ENCODE results near the gene UBE2C. TPM values are rescaled to one million over a fixed set of nuclear protein-coding genes. Genes with fewer than 3 reads are reported as not detected.

The UBE2C gene
- polyA plus RNA-seq, 3 donors, result 0.15 to 0.58 TPM; not detected in 1

DNA sequence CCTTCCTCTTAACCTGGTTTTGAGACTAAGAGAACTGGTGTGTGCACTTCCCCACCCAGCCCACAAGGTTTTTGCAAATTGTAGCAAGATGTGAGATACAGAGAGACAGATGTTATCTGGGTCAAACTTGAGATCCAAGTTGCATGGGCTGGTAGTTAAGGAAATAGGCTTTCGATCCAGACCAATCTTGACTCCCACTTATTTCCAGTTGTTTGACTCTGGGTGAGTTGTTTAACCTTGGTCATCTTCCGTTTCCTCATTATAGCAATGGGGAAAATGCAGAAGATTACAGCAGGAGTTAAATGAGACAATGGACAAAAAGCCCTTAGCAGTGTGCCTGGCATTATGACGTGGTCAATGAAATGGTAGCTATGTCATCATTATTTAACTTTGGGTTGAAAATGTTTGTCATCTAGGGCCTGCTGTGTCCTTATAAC lies 22.9 kb downstream of the UBE2C start:
- Mint-ChIP-seq H3K9me3 (peaks cover 0 to 1% (median 0%) of the 10 kb centered on the region in 7 donors), H3K4me1 (peaks cover 53% of the 10 kb centered on the region), H3K36me3 (peaks cover 17 to 47% of the 10 kb centered on the region in 2 donors), H3K27ac (peak overlapping the region in 6 of 7 donors; percentile 21 to 85 (median 43)), H3K27me3 (ENCODE audit: low read depth in 3 of 3) (no peaks in the 10 kb centered on the region), H3K4me3 (peak overlapping the region in 1 of 2 donors; percentile 88)
- peaks cover 49 to 58% of the 10 kb centered on the region in 2 donors for H3K4me1 ChIP-seq (ENCODE audit: control insufficient read depth in 1 of 2, insufficient read depth in 2 of 2, low read length in 2 of 2)
- peak overlapping the region in 1 of 2 donors; percentile 82 for H3K27ac ChIP-seq (ENCODE audit: low read depth in 1 of 2, low read length in 2 of 2)
- H3K36me3 ChIP-seq (replicated peaks in 1 of 2; ENCODE audit: control insufficient read depth in 1 of 2, insufficient read depth in 2 of 2, low read length in 2 of 2), result peaks cover 6 to 32% of the 10 kb centered on the region in 2 donors
- H3K4me2 ChIP-seq (replicated peaks; ENCODE audit: extremely low read depth, low read length, poor library complexity, severe bottlenecking), result peak overlapping the region; percentile 92
- 90% methylated on average over 1 of the region's 3 CpGs for WGBS (ENCODE audit: insufficient coverage)
- peaks cover 14% of the 10 kb centered on the region for H3K79me2 ChIP-seq (ENCODE audit: insufficient read depth, low read length)
- no peak overlapping the region for H3K9ac ChIP-seq (ENCODE audit: insufficient read depth, low read length, poor library complexity, severe bottlenecking)
- H4K20me1 ChIP-seq (ENCODE audit: insufficient read depth, low read length), result peaks cover 3% of the 10 kb centered on the region
- TF ChIP-seq, protein P1, sequence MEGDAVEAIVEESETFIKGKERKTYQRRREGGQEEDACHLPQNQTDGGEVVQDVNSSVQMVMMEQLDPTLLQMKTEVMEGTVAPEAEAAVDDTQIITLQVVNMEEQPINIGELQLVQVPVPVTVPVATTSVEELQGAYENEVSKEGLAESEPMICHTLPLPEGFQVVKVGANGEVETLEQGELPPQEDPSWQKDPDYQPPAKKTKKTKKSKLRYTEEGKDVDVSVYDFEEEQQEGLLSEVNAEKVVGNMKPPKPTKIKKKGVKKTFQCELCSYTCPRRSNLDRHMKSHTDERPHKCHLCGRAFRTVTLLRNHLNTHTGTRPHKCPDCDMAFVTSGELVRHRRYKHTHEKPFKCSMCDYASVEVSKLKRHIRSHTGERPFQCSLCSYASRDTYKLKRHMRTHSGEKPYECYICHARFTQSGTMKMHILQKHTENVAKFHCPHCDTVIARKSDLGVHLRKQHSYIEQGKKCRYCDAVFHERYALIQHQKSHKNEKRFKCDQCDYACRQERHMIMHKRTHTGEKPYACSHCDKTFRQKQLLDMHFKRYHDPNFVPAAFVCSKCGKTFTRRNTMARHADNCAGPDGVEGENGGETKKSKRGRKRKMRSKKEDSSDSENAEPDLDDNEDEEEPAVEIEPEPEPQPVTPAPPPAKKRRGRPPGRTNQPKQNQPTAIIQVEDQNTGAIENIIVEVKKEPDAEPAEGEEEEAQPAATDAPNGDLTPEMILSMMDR (IDR thresholded peaks at IDR 0.05), result no peak
- peak in 1 of 3 donors; percentile 31 for DNase-seq
- intact Hi-C loops (cut with micrococcal nuclease), result no loop called here
- peak overlapping the region in 1 of 3 experiments; percentile 84 for H3K4me3 ChIP-seq (replicated peaks in 1 of 3; ENCODE audit: low read depth in 2 of 3, low read length in 3 of 3)
- H3K9me3 ChIP-seq (replicated peaks in 1 of 2; ENCODE audit: control insufficient read depth in 1 of 2, insufficient read depth in 1 of 2, low read length in 2 of 2), result no peaks in the 10 kb centered on the region
- H3K27me3 ChIP-seq (ENCODE audit: control insufficient read depth in 2 of 2, insufficient read depth in 2 of 2, low read length in 2 of 2), result no peaks in the 10 kb centered on the region
- H2AFZ ChIP-seq (ENCODE audit: insufficient read depth, low read depth, low read length, poor library complexity, severe bottlenecking), result no peak overlapping the region

DNA sequence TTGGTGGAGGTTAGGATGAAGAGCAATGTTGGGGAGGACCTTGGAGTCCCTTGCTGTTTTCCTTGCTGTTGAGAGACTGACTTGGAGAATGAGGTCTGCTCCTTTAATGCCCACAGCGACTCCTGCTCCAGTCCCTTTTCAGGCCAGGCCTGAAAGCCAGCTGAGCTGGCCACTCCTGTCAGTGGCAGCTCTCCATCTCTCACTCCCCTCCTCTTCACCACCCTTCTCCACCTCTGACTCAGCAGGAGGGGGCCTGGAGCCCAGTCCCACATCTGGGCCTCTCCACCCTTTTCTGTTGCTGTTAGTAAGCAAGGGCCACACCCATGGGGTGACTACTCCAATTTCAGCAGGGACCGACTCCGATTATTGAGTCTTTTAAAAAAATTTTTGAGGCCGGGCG lies 23.4 kb downstream of the UBE2C start:
- Mint-ChIP-seq H3K27ac (peak overlapping the region in 6 of 7 donors; percentile 28 to 85 (median 79)), H3K9me3 (peaks cover 0 to 1% (median 0%) of the 10 kb centered on the region in 7 donors), H3K4me3 (peak overlapping the region in 1 of 2 donors; percentile 54), H3K27me3 (ENCODE audit: low read depth in 3 of 3) (no peaks in the 10 kb centered on the region), H3K36me3 (peaks cover 21 to 52% of the 10 kb centered on the region in 2 donors), H3K4me1 (peaks cover 50% of the 10 kb centered on the region)
- peak in 1 of 3 donors; percentile 40 for DNase-seq
- peak overlapping the region; percentile 29 to 82 for H3K27ac ChIP-seq (ENCODE audit: low read depth in 1 of 2, low read length in 2 of 2)
- H3K9ac ChIP-seq (ENCODE audit: insufficient read depth, low read length, poor library complexity, severe bottlenecking), result no peak overlapping the region
- peak overlapping the region; percentile 92 for H3K4me2 ChIP-seq (replicated peaks; ENCODE audit: extremely low read depth, low read length, poor library complexity, severe bottlenecking)
- TF ChIP-seq, protein P1 (IDR thresholded peaks at IDR 0.05), result no peak
- H3K9me3 ChIP-seq (replicated peaks in 1 of 2; ENCODE audit: control insufficient read depth in 1 of 2, insufficient read depth in 1 of 2, low read length in 2 of 2), result no peaks in the 10 kb centered on the region
- intact Hi-C loops (cut with micrococcal nuclease), result no loop called here
- H3K4me1 ChIP-seq (ENCODE audit: control insufficient read depth in 1 of 2, insufficient read depth in 2 of 2, low read length in 2 of 2), result peaks cover 49 to 56% of the 10 kb centered on the region in 2 donors
- H2AFZ ChIP-seq (ENCODE audit: insufficient read depth, low read depth, low read length, poor library complexity, severe bottlenecking), result no peak overlapping the region
- peaks cover 14% of the 10 kb centered on the region for H3K79me2 ChIP-seq (ENCODE audit: insufficient read depth, low read length)
- H3K4me3 ChIP-seq (replicated peaks in 1 of 3; ENCODE audit: low read depth in 2 of 3, low read length in 3 of 3), result peak overlapping the region in 1 of 3 experiments; percentile 84
- 84% methylated on average over 4 of the region's 5 CpGs for WGBS (ENCODE audit: insufficient coverage)
- peaks cover 11 to 36% of the 10 kb centered on the region in 2 donors for H3K36me3 ChIP-seq (replicated peaks in 1 of 2; ENCODE audit: control insufficient read depth in 1 of 2, insufficient read depth in 2 of 2, low read length in 2 of 2)
- peaks cover 3% of the 10 kb centered on the region for H4K20me1 ChIP-seq (ENCODE audit: insufficient read depth, low read length)
- H3K27me3 ChIP-seq (ENCODE audit: control insufficient read depth in 2 of 2, insufficient read depth in 2 of 2, low read length in 2 of 2), result no peaks in the 10 kb centered on the region
